ENCODE measurements around the gene MEPCE.

DNA sequence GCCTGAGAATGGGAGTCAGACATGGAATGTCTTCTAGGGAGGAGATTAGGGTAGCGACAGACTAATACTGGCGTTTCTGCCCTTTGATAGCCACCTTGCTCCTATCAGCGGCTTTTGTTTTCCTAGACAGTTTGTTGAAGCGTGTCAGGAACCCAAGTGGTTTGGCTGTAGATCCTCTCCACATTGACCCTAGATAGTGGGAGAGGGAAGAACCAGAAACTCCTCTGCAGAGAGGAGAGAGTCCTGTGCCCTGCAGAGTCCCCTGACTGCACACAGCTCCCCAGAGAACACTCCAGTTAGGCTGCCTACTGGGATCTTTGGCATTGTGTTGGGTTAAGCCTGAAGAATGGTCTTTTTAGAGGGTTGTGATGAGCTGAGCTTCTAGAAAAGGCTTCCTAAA, 2.4 kb downstream of the MEPCE start:
- TF ChIP-seq, protein P1, sequence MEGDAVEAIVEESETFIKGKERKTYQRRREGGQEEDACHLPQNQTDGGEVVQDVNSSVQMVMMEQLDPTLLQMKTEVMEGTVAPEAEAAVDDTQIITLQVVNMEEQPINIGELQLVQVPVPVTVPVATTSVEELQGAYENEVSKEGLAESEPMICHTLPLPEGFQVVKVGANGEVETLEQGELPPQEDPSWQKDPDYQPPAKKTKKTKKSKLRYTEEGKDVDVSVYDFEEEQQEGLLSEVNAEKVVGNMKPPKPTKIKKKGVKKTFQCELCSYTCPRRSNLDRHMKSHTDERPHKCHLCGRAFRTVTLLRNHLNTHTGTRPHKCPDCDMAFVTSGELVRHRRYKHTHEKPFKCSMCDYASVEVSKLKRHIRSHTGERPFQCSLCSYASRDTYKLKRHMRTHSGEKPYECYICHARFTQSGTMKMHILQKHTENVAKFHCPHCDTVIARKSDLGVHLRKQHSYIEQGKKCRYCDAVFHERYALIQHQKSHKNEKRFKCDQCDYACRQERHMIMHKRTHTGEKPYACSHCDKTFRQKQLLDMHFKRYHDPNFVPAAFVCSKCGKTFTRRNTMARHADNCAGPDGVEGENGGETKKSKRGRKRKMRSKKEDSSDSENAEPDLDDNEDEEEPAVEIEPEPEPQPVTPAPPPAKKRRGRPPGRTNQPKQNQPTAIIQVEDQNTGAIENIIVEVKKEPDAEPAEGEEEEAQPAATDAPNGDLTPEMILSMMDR (conservative IDR thresholded peaks at IDR 0.05): no peak
- TF ChIP-seq EZH2 (IDR thresholded peaks at IDR 0.05; ENCODE audit: low read depth): no peak
